CD4-positive, alpha-beta T cell treated with Interleukin-1 beta for 1 hour (primary cell): ENCODE data around the gene CHD1.

Experiments
- DNase-seq, 2 donors: peaks; one replicate each; pipeline ENCODE4 v3.0.0-alpha.2; 2020 to 2022

CHD1 gene

DNA sequence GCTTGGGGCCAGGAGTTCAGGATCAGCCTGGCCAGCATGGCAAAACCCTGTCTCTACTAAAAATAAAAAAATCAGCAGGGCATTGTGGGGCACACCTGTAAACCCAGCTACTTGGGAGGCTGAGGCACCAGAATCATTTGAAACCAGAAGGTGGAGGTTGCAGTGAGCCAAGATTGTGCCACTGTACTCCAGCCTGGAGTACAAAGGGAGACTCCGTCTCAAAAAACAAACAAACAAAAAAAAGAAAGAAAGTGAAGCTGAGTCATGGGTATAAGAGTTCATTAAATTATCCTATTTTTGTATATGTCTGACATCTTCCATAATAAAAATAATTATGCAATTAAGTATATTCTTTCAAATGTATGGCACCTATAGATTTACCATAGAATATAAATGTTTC lies 37.2 kb downstream of the CHD1 start:
- DNase-seq: no peak

DNA sequence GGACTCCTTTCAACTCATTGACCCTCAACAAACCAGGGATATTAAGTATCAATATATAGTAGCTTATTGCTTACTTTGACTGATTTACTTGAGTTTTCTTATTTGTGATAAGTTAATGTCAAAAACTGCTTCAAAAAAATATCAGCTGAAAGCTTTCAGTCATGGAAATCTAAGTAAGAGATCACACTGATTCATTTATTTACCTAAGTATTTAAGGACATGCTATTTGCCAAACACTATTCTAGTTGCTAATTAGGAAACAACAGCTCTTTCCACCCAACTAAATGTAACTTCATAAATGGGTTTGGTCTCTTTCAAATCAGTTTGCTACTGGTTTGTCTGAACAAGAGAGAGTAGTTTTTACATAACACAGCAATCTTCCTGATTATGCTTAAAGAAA lies 48.2 kb downstream of the CHD1 start:
- no peak for DNase-seq

DNA sequence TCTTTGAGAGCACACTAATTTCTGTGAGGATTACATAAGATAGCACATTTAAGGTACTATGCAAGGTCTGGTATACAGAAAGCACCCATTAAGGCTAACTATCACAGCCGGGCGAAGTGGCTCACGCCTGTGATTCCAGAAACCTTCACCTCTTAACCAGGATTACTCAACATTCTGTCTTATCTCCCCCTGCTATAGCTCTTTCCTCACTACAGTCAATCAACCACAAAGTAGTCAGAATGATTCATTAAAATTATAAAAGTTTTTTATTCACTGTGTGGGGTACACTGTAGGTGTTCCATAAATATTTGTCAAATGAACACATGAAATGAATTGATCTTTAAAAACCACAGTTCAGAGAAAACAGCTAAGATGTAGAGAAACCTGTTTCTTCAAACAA lies 48.7 kb downstream of the CHD1 start:
- no peak for DNase-seq

DNA sequence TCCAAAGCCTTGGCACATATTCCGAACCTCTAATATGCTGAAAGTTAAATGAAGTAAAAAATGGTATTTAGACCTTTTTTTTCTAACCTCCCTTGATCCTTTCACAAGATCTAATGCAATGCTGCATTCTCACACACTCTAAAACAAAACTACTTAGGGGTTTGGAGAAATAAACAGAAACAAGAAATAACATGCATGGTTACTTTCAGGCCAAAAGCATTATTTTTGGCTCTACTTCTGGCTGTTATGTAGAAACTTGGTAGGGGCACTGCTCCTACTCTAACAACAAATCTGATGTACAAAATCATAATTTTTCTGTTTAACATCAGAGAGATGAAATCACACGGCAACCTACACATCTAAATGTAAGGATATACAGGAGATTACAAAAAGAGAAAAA lies 51.2 kb downstream of the CHD1 start:
- no peak for DNase-seq

DNA sequence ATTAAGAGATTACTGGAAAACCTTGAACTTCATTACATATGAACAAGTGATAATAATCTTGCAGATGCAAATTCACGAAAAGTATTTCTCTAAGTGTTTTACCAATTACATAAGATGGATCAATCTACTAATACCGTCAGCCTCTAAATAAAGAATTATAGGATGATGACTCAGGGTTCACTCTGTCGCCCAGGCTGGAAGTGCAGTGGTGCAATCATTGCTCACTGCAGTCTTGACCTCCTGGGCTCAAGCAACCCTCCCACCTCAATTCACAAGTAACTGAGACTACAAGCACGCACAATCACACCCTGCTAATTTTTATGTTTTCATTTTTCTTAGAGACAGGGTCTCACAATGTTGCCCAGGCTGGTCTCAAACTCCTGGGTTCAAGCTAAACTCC lies 56.1 kb downstream of the CHD1 start:
- DNase-seq: no peak

DNA sequence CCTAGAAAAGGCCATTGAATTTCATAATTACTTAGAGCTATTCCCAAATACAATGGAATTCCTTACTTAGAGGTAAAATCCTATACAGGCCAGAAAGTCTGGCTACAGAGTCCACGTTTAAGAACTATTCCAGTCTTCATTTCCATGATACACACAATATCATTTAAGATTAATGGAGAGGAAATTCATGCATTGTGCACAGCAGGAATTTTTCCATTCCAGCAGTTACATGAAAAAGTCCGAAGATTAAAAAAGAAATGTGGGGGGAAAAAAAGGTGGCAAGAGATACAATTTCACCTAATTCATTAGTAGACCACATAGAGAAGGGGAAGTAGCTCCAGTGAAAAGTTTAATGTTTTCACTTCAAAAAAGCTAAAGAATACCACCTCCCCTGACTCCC lies 63.1 kb downstream of the CHD1 start:
- DNase-seq: no peak

DNA sequence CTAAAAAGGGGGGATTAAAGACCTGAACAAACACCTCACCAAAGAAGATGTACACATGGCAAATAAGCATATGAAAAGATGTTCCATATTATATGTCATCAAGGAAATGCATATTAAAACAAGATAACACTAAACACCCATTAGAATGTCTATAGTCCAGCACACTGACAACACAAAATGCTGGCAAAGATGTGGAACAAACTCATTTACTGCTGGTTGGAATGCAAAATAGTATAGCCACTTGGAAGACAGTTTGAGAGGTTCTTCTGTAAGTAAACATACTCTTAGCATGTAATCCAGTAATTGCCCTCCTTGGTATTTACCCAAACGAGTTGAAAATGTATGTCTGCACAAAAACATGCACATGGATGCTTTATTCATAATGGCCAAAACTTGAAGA lies 81.8 kb downstream of the CHD1 start:
- no peak for DNase-seq

DNA sequence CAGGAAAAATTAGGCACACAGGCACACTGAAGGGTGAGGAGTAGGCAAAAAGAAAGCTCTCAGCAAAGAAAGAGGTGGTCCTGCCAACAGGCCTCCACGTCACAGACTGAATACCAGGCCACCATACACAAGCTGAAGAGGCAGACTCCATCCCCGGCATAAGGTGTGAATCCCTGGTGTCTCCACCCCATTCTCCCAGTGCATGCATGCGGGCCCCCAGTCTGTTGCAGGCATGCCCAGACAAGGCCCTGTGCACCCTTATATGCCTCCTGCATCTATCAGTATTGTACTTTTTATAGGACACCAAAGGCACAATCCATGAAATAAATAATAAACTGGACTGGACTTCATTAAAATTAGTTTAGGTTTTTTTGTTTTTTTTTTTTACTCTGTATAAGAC lies 82.3 kb downstream of the CHD1 start:
- DNase-seq: no peak

DNA sequence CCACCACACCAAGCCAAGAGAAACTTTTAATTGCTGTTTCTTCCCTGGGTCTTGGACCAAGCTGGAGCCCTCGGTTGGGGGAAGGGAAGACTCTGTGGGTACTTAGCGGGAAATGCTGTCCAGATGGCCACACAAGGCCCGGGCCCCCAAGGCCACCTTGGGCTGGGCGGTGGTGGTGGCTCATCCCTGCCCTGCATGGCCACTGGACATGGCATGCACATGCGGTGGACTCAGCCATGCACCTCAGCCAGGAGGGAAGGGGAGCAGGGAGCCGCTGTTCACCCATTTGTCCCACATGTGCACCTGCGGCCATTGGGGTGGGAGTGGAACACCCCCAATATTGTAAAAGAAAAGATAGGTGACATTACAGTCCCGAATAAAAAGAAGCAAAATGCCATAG lies 82.9 kb downstream of the CHD1 start:
- no peak for DNase-seq

DNA sequence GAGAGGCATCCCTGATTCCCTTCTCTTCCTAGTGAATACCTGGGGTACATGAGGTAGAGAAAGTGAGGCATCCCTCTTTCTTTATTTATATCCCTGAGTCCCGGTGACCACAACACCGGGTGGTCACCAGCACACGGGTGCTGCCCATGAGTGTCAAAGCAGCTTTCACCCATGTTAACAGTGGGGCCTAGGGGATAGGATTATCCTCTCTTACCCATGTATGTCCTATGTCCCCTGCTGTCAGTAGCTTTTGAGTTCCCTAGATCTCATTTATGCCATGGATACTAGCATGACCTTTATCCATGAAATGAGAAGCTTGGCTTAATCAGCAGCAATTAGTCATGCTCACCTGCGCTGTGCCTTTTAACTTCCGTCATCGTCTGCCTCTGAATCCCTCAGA lies 83.9 kb downstream of the CHD1 start:
- DNase-seq: no peak

DNA sequence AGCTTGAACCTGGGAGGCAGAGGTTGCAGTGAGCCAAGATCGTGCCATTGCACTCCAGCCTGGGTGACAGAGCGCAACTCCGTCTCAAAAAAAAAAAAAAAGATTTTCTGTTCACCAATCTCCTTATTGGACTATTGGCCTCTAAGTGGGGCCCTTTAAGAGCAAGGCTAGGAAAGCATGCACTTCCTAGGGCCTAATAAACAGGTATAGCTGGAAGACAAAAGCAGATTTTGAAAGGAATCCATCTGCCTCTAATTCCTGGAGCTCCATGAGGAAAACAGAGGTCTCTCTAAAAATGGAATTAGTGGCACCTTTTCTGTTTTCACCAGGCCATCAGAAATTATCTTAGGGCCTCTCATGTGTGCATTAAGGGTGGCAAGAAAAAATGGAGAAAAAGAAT lies 85.3 kb downstream of the CHD1 start:
- no peak for DNase-seq

DNA sequence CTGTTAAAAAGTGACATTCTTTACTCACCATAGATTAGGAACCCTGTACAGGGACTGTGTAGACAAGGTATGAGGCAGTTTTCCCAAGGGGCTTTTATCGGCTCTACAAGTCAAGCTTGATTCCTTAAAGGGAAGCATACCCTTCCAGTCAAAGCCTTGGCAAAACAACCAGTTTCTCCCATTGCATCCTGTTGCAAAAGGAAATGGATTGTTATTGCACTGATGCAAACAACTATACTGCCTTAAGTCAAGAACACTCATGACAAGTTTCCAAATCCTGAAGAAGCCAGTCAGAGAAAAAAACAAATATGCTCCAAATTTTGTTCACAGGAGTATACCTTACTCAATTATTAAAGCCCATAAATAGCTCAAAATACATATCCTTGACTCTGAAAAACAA lies 87.9 kb downstream of the CHD1 start:
- no peak for DNase-seq

DNA sequence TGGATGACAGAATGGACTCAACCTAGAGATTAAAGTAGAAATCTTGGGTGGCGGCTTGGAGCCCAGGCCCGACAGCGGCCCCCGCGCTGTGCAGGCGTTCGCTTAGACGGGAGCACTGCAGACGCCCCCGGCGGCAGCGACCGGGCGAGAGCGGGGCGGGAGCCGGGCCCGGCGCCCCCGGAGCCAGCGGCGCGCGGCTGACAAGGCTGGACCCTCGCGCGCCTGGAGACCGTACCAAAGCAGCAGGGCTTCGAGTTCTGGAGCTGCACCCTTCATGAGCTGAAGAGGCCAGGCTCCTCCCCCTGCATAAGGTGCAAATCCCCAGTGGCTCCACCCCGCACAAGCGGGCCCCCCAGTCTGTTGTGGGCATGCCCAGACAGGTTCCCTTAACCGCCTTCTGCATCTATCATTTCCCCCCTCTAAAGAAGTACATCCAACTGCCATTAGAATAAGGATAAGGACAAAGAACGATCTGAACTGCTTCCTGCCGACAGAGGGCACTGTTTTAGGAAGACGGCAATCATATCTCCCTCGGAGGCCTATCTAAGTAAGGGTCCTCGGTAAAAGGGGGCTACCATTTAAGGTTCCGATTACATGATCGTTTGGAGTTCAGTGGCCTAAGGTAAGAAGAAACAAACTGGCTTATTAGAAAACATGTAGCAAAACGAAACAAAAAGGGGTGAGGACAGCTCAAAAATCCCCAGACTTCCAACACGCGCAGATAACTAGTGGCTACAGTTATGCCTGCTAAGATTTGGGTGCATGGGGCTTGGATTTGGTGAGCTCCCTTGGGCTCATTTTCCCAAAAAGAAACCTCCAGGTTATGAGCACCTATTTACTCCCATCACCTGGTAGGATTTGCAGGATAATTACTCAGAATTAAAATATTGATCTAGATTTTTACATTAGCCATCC lies 89.1 kb downstream of the CHD1 start:
- peak in 1 of 2 donors; percentile 7 for DNase-seq

DNA sequence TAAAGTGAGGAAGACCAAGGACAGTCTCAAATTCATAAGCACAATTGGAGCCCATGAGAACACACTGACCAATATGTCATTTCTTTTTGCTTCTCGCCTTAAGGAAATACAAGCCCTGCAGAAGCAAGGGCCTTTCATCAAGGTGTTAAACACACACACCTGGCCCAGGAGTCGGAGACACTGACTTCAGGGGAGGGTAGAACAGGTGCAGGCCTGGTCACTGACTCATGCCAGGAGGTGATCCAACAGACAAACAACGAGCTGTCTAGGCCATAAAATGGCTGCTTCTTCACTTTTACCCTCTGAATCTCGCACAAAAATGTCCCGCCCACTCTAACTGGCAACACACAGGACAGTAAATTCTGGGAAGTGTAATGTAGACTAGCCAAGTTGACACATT lies 92.6 kb downstream of the CHD1 start:
- no peak for DNase-seq

DNA sequence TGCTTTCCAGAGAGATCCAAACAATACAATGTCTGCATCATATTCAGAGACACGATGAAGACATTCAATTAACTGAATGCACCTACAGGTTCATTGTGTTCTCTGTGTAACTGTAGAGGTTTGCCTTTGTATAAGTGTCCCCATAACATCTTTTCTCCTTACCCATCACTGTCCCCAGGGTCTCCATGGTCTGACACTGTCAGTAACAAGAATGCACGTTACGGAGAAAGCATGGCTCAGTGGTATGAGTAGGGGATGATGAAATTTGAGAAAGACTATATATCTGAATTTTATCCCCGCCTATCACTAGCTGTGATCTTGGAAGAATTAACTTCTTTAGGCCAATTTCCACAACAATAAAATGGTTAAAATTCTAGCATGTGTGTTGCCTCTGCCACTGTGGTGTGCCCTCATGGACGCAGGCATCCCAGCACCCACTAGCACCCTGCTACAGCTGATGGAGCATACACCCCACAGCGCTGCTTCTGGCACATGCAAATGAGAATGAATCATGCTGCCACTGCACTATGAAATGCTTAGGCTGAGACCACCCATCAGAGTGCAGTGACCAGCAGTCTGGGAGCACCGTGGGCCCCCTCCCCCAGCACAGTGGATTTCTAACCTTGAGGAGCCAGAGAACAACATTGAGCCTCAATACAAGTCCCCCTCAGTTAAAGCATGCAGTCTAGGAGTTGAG lies 101.1 kb downstream of the CHD1 start:
- no peak for DNase-seq

DNA sequence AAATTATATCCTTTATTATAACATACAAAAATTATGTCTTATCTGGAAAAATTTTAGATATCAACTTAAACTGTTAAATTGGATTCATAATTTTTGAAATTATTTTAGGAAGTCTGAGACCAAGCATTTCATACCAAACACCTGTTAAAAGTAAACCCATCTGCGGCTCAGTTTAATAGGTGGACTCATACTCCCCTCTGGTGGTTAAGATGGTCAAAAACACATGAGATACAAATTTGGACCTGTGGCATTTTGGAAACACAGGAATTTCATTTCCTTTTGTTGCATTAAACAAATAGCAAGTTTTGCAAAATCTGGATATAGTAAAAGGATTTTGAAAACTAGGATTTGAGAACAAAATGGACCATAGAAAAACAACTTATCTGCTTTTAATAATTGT lies 101.6 kb downstream of the CHD1 start:
- peak in 1 of 2 donors; percentile 19 for DNase-seq

DNA sequence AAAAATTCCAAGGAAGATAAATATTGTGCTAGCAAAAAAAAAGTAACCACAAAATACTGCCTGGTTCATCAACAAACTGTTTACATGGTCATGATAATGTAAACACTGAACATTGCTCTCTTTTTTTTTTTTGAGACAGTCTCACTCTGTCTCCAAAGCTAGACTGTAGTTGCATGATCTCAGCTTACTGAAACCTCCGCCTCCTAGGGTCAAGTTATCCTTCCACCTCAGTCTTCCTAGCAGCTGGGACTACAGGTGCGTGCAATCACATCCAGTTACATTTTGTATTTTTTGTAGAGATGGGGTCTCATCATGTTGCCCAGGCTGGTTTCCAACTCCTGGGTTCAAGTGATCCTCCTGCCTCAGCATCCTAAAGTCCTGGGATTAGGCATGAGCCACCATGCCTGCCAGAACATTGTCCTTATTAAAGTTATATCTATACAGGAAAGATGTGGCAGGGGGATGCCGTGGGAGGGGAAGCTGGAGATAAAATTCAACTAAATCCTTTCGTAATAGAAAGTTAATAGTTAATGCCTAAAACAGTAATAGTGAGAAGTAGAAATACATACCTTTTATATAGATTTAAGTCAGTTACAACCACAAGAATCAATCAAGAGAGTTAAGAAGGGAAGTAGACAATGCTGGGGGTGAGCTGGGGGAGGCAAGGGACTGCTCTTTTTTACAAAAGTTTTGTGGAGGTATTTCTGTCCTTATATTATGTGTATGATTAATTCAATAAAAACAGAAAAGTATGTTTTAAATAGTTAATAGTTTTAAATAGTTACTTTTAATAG lies 103.0 kb downstream of the CHD1 start:
- DNase-seq: no peak

DNA sequence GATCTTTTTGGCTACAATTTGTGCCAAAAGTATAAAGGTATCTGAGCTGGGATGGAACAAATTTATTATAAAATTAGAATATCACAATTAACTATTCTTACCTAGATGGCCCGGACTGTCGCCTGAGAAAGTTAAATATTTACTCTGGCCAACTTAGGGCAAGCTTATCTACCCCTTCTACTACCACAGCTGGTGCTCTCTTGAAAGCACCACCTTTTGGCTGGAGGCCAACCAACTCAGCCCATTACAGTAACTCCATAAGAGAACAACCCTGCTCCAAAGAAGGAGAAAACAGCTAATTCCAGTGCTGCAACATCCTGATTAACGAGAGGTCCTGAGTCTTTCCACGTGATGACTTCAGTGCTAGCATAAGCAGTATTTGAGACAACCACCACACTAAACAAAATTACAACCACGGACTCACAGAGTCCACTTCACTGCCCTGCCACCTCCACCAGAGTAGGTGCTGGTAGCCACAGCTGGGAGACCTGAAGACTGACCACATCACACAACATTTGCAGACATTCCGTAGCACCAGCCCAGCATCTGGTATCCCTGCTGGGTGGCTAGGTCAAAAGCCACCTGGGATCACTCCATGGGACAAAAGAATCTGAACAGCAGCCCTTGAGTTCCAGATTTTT lies 112.1 kb downstream of the CHD1 start:
- DNase-seq: no peak

DNA sequence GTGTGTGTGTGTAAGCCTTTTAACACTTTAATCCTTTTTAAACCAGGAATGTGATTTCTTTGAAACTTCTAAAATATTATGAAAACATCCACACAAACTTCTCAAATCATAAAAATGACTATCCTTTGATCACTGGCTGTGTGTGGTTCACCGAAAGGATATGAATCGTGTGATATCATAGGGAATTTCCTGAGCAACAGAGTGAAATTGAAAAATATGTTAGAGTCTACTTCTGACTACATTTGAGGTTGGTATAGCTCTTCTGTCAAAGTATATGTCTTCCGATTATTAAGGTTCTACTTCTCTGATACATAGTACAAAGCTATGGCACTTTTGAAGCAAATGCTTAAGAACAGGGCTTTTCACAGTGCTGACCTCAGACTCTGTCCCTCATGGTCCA lies 115.1 kb downstream of the CHD1 start:
- no peak for DNase-seq

DNA sequence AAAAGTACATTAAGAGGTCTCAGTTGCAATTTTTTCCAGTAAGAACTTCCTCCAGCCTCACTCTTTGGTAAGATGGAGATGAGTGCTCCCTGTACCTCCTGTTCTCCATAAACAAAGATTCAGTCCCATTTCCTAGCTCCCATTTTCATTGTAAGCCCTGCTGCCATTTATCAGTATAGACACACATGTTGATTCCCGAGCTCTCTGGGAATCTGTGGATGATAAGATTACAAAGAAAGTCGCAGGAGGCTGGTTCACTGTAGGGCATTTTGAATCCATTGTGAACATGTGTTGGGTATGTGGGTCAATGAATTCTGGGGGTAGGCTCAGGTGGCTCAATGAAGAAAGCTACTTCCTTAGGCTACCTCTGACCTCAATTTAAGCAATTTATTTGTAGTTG lies 118.6 kb downstream of the CHD1 start:
- no peak for DNase-seq

DNA sequence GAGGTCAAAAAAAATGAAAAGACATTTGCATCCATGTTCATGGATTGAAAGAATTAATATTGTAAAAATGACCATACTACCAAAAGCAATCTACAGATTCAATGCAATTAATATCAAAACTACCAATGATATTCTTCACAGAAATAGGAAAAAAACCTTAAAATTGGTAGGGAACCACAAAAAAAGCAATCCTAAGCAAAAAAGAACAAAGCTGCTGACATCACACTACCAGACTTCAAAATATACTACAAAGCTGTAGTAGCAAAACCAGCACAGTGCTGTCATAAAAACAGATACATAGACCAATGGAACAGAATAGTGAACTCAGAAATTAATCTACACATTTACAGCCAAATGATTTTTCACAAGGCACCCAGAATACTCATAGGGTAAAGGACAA lies 121.0 kb downstream of the CHD1 start:
- no peak for DNase-seq

DNA sequence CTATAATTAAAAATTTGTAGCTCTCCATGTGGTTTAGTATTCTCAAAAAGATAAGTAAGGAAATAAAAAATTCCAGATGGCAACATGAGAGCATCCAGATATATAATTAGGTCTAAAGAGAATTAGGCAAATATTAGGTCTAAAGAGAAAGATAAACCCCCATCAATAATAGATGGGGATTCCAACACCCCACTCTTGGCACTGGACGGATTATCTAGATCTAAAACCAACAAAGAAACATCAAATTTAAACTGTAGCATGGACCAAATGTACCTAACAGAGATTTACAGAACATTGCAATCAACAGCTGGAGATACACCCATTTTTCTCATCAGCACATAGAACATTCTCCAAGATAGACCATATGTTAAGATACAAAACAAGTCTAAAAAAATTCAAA lies 123.7 kb downstream of the CHD1 start:
- no peak for DNase-seq

DNA sequence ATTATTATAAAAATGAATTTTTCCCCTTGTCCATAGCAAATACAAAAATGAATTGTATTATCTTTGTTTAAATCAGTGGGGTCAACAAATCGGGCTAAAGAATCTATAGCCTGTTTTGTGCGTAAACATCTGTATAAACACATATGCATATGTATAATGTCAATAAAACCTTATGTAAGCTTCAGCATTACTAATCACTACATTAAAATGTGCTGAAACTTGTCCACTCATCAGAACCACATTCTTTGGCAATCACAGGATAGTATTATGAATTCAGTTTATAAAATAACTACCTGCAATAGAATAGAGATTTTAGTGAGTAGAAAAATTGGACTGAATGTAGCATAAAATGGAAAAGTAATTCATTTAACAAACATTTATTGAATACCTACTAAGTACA lies 124.7 kb downstream of the CHD1 start:
- DNase-seq: no peak
